C4-2B (cell line): ENCODE data around the gene PLP2.
"Not testable (repeated sequence)": the region's sequence is repeated elsewhere in the genome, so short reads cannot be mapped to it uniquely, and the experiment has no call there.

Experiments
- H3K27ac ChIP-seq: fragments of 450-650 bp; 2 replicates; pipeline ENCODE4 v1.5.1; 2017
- ZFX ChIP-seq: fragments of 450-650 bp; IDR thresholded peaks from 2 replicates; pipeline ENCODE4 v1.6.1; 2017
- TF ChIP-seq, protein P1 (sequence below): fragments of 450-650 bp; conservative IDR thresholded peaks from 2 replicates; pipeline ENCODE4 v1.5.1; 2017; ENCODE audit warnings: mild to moderate bottlenecking

Gene PLP2

DNA sequence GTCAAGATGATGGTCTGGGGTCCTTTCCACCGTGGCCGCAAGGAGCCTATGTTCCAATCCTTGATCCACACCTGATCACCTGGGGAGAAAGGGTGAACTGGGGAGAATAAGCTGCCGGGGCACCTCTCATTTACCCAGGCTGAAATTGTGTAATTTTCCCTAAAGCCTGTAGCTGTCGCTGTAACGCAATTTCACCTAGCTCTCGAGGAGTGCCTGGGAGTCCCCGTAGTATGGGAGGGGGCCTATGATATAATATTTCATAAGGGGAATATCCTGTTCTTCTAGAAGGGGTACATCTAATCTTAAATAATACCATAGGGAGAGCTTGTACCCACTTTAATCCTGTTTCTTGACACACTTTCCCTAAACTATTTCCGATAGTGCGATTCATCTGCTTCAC lies 29.4 kb upstream of the PLP2 start:
- TF ChIP-seq, protein P1, sequence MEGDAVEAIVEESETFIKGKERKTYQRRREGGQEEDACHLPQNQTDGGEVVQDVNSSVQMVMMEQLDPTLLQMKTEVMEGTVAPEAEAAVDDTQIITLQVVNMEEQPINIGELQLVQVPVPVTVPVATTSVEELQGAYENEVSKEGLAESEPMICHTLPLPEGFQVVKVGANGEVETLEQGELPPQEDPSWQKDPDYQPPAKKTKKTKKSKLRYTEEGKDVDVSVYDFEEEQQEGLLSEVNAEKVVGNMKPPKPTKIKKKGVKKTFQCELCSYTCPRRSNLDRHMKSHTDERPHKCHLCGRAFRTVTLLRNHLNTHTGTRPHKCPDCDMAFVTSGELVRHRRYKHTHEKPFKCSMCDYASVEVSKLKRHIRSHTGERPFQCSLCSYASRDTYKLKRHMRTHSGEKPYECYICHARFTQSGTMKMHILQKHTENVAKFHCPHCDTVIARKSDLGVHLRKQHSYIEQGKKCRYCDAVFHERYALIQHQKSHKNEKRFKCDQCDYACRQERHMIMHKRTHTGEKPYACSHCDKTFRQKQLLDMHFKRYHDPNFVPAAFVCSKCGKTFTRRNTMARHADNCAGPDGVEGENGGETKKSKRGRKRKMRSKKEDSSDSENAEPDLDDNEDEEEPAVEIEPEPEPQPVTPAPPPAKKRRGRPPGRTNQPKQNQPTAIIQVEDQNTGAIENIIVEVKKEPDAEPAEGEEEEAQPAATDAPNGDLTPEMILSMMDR: peak; percentile 18
- H3K27ac ChIP-seq: not testable (repeated sequence)

DNA sequence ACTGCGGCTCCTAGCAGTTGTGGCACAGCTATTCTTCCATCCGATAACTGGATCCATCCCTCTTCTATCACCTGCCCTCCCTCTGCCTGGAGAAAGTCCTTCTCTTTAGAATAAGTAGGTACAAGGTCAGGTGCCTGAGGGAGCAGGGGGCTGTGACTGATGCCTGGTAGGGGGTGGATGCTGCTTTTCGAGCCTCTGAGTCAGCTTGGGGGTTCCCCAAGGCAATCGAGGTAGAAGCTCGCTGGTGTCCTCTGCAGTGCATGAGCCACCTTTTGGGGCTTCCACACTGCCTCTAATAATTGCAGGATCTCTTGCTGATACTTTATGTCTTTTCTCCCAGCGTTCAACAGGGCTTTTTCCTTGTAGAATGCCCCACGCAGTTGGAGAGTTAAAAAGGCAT lies 28.5 kb upstream of the PLP2 start:
- not testable (repeated sequence) for H3K27ac ChIP-seq

DNA sequence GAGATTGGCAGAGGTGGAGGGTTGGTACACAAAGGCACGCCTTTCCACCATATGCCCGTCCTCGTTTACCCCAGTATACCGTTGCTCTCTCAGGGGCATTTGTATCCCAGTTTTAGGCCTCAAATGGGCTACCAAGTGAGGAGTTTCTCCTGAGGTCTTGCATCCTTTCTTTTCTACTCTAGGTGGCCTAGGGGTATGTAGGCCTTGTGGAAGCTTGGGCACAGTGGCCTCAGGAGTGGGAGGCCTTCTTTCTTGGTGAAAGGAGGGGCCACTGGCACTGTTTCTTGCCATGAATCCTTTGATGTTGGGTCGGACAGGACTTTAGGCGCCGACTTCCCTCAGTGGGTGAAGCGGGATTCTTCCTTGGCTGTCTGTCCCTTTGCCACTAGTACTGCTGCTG lies 24.4 kb upstream of the PLP2 start:
- TF ChIP-seq, protein P1: no peak
- H3K27ac ChIP-seq: no peak overlapping the region

DNA sequence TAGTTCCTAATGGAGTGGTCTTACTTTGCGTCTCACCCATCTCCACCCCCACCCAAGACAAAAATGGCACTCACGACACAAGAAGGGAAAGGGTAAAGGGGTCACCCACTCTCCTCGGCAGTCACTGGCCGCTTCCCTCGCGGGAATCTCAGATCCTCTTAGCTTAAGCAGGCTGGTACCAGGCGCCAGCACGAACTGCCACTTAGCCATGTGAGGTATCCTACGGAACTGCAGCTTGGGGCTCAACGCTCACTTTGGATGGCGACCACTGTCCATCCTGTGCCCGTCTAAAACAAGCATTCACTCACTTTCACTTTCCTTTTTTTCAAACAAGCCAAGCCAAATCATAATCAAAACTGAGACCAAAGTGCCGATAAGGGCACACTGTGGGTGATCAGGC lies 23.8 kb upstream of the PLP2 start:
- TF ChIP-seq, protein P1: no peak
- no peak for TF ChIP-seq ZFX
- no peak overlapping the region for H3K27ac ChIP-seq

DNA sequence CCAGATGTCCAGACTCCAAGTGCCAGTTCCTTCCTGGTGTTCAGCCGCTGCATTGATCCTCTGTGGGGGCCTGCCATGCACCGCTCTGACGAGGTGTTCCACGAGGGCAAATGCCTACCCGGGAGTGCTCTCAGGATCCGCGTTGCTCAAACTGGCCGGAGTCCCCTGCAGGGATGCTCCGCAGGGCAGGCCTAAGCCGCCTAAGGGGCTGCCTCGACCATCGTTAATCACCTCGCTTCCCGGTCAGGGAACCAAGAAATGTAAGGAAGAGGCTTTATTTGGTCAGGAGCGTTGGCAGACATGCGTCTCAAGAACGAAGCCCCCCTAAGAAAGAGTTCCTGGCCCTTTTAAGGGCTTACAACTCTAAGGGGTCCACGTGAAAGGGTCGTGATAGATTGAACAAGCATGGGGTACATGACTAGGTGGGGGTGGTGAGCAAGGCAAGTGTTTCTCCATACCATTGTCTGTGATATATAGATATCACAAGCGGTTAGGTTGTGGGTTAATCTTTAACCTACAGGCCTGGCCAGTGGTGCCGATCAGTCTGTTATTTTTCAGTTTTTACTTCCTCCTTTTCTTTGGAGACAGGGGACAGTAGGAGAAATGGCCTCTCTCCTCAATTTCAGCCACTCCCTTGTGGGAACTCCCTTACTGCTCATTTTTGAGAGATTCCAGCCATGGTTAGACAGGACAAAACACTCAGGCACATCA lies 23.2 kb upstream of the PLP2 start:
- H3K27ac ChIP-seq: not testable (repeated sequence)

DNA sequence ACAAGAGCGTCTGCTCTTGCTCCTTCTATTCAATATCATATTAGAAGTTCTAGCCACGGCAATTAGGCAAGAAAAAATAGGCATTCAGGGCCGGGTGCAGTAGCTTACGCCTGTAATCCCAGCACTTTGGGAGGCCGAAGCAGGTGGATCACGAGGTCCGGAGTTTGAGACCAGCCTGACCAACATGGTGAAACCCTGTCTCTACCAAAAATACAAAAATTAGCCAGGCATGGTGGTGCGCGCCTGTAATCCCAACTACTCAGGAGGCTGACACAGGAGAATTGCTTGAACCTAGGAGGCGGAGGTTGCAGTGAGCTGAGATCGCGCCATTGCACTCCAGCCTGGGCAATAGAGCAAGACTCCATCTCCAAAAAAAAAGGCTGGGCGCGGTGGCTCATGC lies 22.4 kb upstream of the PLP2 start:
- not testable (repeated sequence) for H3K27ac ChIP-seq

DNA sequence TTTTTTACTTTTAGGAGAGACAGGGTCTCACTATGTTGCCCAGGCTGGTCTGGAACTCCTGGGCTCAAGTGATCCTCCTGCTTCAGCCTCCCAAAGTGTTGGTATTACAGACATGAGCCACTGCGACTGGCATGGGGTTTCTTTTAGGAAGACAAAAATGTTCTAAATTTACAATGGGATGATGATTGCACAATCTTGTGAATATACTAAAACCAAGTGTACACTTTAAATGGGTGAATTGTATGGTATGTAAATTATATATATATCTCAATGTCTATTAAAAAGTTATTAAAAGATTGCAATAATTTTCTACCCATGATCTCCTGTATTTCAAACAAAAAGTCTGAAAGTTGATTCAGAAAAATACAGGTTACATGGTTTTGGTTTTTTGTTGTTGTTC lies 18.2 kb upstream of the PLP2 start:
- H3K27ac ChIP-seq: no peak overlapping the region
- TF ChIP-seq, protein P1: no peak
- no peak for TF ChIP-seq ZFX

DNA sequence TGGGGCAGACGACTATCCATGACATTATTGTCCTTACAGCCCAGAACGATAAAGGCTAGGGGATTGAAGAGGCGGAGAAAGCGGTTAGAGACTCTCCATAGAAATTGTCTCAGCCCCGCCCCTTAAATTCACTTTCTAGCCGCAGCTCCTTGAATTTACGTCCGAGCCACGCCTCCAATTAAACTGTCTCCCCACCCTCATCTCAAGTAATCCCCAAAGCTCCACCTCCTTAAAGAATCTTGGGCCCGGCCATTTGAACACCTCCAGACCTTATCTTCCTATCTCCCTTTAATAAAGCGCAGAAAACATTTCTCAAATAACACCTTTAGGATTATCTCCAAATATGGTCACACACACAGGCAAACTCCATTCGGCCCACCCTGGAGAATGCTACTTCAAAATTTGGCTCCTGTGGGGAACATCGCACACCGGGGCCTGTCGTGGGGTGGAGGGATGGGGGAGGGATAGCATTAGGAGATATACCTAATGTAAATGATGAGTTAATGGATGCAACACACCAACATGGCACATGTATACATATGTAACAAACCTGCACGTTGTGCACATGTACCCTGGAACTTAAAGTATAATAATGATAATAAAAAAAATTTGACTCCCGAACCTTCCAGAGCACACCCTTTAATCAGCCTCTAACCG lies 16.3 kb upstream of the PLP2 start:
- no peak for TF ChIP-seq ZFX
- TF ChIP-seq, protein P1: no peak
- peak overlapping the region; percentile 80 for H3K27ac ChIP-seq
